MM.1S (cell line): ENCODE results near the gene PARP4.
"Not testable (repeated sequence)": the region's sequence is repeated elsewhere in the genome, so short reads cannot be mapped to it uniquely, and the experiment has no call there.

Source experiments
- DNase-seq: peaks from one replicate; pipeline ENCODE4 v3.0.0-alpha.2; 2015
- H2AFZ ChIP-seq: fragments of 300-600 bp; sonication (generic); 2 replicates; pipeline ENCODE4 v1.6.0; 2016; ENCODE audit warnings: antibody characterized with exemption, low read length
- H3F3A ChIP-seq: fragments of 300-600 bp; sonication (generic); 2 replicates; pipeline ENCODE4 v1.6.1; 2016; ENCODE audit warnings: mild to moderate bottlenecking, antibody characterized with exemption, low read length, moderate library complexity, mixed read lengths; ENCODE audit not compliant: insufficient read depth
- H3K27ac ChIP-seq: fragments of 300-600 bp; sonication (generic); 2 replicates; pipeline ENCODE4 v1.5.1; 2016; ENCODE audit warnings: mild to moderate bottlenecking, low read length
- H3K27me3 ChIP-seq: fragments of 300-600 bp; sonication (generic); replicated peaks from 2 replicates; pipeline ENCODE4 v1.6.0; 2016; ENCODE audit warnings: low read length; ENCODE audit not compliant: insufficient read depth
- H3K36me3 ChIP-seq: fragments of 300-600 bp; sonication (generic); replicated peaks from 2 replicates; pipeline ENCODE4 v1.6.1; 2016; ENCODE audit warnings: mild to moderate bottlenecking, low read length, mixed read lengths; ENCODE audit not compliant: insufficient read depth
- H3K4me1 ChIP-seq: fragments of 300-600 bp; sonication (generic); 2 replicates; pipeline ENCODE4 v1.6.1; 2016; ENCODE audit warnings: low read length, mixed read lengths
- H3K4me2 ChIP-seq: fragments of 300-600 bp; sonication (generic); 2 replicates; pipeline ENCODE4 v1.6.0; 2016; ENCODE audit warnings: low read depth, low read length
- H3K4me3 ChIP-seq: fragments of 300-600 bp; sonication (generic); 2 replicates; pipeline ENCODE4 v1.5.1; 2016; ENCODE audit warnings: low read length, mixed read lengths
- H3K79me2 ChIP-seq: fragments of 300-600 bp; sonication (generic); 2 replicates; pipeline ENCODE4 v1.6.1; 2016; ENCODE audit warnings: mixed run types, low read length, mixed read lengths
- H3K9ac ChIP-seq: fragments of 300-600 bp; sonication (generic); 2 replicates; pipeline ENCODE4 v1.6.1; 2016; ENCODE audit warnings: low read length, mixed read lengths
- H3K9me2 ChIP-seq: fragments of 300-600 bp; sonication (generic); replicated peaks from 2 replicates; pipeline ENCODE4 v1.6.1; 2016; ENCODE audit warnings: mild to moderate bottlenecking, low read length, mixed read lengths; ENCODE audit not compliant: insufficient read depth
- H3K9me3 ChIP-seq: fragments of 300-600 bp; sonication (generic); replicated peaks from 2 replicates; pipeline ENCODE4 v1.6.1; 2016; ENCODE audit warnings: mild to moderate bottlenecking, low read length, mixed read lengths; ENCODE audit not compliant: insufficient read depth
- H4K20me1 ChIP-seq: fragments of 300-600 bp; sonication (generic); 2 replicates; pipeline ENCODE4 v1.6.1; 2016; ENCODE audit warnings: mild to moderate bottlenecking, low read length, moderate library complexity, mixed read lengths; ENCODE audit not compliant: insufficient read depth
- EZH2 ChIP-seq: fragments of 300-600 bp; sonication (generic); optimal IDR thresholded peaks from 2 replicates; pipeline ENCODE3; 2017; ENCODE audit warnings: low read depth, mild to moderate bottlenecking, antibody characterized with exemption, low read length, mixed read lengths
- EZH2phosphoT487 ChIP-seq: fragments of 300-600 bp; sonication (generic); IDR thresholded peaks from 2 replicates; pipeline ENCODE4 v1.6.1; 2018; ENCODE audit warnings: antibody characterized with exemption, low read length
- TF ChIP-seq, protein P1 (sequence below): fragments of 300-600 bp; sonication (generic); IDR thresholded peaks from 2 replicates; pipeline ENCODE4 v1.5.1; 2016; ENCODE audit warnings: antibody characterized with exemption, low read length, mixed read lengths

The PARP4 gene

DNA sequence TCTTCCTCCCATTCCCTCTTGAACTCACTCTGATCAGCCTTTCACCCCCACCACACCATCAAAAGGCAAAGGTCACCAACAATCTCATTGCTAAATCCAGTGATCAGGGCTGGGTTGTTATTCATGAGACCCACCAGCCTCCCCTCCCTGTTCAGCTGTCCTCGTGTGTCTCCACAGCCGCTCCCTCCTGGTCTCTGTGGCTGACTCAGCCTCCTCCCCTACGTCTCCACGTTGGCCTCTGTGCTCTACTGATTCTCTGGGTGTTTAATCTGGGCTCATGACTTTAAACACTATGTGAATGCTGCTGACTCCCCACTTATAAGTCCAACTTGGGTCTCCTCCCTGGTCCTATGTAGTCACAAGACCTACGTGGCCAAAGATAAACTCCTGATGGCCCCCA is 38.9 kb downstream of the PARP4 start:
- Histone ChIP-seq H3K9ac (no peak overlapping the region), H4K20me1 (no peaks in the 10 kb centered on the region), H3K27me3 (no peaks in the 10 kb centered on the region), H3K4me3 (no peak overlapping the region), H3K4me1 (no peaks in the 10 kb centered on the region), H3K36me3 (no peaks in the 10 kb centered on the region), H3K9me2 (no peaks in the 10 kb centered on the region), H2AFZ (no peak overlapping the region), H3K4me2 (no peak overlapping the region), H3K79me2 (no peaks in the 10 kb centered on the region), H3K27ac (no peak overlapping the region), H3K9me3 (no peaks in the 10 kb centered on the region), H3F3A (no peaks in the 10 kb centered on the region)
- no peak for TF ChIP-seq EZH2
- TF ChIP-seq, protein P1, sequence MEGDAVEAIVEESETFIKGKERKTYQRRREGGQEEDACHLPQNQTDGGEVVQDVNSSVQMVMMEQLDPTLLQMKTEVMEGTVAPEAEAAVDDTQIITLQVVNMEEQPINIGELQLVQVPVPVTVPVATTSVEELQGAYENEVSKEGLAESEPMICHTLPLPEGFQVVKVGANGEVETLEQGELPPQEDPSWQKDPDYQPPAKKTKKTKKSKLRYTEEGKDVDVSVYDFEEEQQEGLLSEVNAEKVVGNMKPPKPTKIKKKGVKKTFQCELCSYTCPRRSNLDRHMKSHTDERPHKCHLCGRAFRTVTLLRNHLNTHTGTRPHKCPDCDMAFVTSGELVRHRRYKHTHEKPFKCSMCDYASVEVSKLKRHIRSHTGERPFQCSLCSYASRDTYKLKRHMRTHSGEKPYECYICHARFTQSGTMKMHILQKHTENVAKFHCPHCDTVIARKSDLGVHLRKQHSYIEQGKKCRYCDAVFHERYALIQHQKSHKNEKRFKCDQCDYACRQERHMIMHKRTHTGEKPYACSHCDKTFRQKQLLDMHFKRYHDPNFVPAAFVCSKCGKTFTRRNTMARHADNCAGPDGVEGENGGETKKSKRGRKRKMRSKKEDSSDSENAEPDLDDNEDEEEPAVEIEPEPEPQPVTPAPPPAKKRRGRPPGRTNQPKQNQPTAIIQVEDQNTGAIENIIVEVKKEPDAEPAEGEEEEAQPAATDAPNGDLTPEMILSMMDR, result no peak
- TF ChIP-seq EZH2phosphoT487, result no peak
- no peak for DNase-seq

DNA sequence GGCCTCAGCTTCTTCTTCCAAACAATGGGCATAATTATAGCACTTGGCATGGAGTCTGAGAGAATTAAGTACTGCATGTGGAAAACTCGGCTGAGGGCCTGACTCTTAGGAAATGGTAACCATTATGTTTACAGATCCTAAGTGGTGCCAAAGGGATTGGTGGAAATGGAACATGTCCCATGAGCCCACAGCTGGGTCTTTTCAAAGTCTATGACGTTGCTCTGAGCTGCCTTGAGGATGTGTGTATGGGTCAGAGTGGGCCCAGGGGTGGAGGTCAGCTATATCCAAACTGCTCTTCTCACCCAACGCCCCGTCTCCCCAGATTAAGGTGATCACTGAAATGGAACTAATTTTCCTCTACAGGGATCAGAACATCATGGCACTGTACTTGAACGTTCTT is 40.4 kb downstream of the PARP4 start:
- not testable (repeated sequence) for DNase-seq, H4K20me1 ChIP-seq, H3K27ac ChIP-seq, H3K4me2 ChIP-seq, H3K9me3 ChIP-seq, H3K9ac ChIP-seq, H3K36me3 ChIP-seq, H3K79me2 ChIP-seq, H3K4me3 ChIP-seq, H3K9me2 ChIP-seq, H3F3A ChIP-seq, H2AFZ ChIP-seq, H3K27me3 ChIP-seq, H3K4me1 ChIP-seq

- no peaks in the 10 kb centered on the region for H3K4me1 ChIP-seq
- no peak overlapping the region for H3K27ac ChIP-seq
- no peaks in the 10 kb centered on the region for H3K9me3 ChIP-seq
- H4K20me1 ChIP-seq, result no peaks in the 10 kb centered on the region
- H3K4me2 ChIP-seq, result no peak overlapping the region
- H3K9me2 ChIP-seq, result no peaks in the 10 kb centered on the region
- DNase-seq, result no peak
- H3K27me3 ChIP-seq, result no peaks in the 10 kb centered on the region
- no peak overlapping the region for H2AFZ ChIP-seq
- H3K9ac ChIP-seq, result no peak overlapping the region
- H3K79me2 ChIP-seq, result no peaks in the 10 kb centered on the region
- H3K4me3 ChIP-seq, result no peak overlapping the region
- no peaks in the 10 kb centered on the region; the same call in 1 of the 2 replicates for H3F3A ChIP-seq
- no peaks in the 10 kb centered on the region for H3K36me3 ChIP-seq
- no peak for TF ChIP-seq EZH2phosphoT487
- no peak for TF ChIP-seq EZH2
- TF ChIP-seq, protein P1, result no peak
These were observed 49.5 kb downstream of the PARP4 start for GRCh38 chr13:24463078-24463477.

GRCh38 chr13:24460256-24460655 is 52.3 kb downstream of the PARP4 start:
- Histone ChIP-seq H4K20me1 (no peaks in the 10 kb centered on the region), H3K9ac (no peak overlapping the region), H3K9me3 (no peaks in the 10 kb centered on the region), H3K4me3 (no peak overlapping the region), H3F3A (no peaks in the 10 kb centered on the region; the same call in 1 of the 2 replicates), H3K27ac (no peak overlapping the region), H3K9me2 (no peaks in the 10 kb centered on the region), H3K79me2 (no peaks in the 10 kb centered on the region), H3K36me3 (no peaks in the 10 kb centered on the region), H3K27me3 (no peaks in the 10 kb centered on the region), H2AFZ (no peak overlapping the region), H3K4me1 (no peaks in the 10 kb centered on the region), H3K4me2 (no peak overlapping the region)
- no peak for DNase-seq
- TF ChIP-seq EZH2, result no peak
- TF ChIP-seq EZH2phosphoT487, result no peak
- TF ChIP-seq, protein P1, result no peak
